Right kidney (tissue), 1 donor: ENCODE measurements around the gene POLE.

Source experiments
- DNase-seq: peaks from one replicate; pipeline ENCODE4 v3.0.0-alpha.2; 2016

POLE gene

DNA sequence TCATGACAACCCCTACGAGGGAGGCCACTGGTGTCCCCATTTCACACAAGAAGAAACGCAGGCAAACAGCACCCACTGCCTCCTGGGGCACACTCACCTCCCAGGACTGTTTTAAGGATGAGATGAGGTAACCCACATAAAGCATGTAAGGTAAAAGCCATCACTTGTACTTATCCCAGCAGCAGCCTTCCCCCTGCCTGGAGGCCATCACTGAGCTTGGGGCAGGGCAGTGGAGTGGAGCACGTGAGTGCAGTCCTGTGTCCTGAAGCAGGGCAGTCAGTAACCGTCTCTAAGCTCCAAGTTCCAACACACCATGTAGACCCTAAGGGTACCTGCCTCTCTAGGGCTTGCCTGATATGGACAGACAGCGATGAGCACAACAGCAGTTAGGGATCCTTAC is 1.7 kb downstream of the POLE start:
- DNase-seq, result no peak

DNA sequence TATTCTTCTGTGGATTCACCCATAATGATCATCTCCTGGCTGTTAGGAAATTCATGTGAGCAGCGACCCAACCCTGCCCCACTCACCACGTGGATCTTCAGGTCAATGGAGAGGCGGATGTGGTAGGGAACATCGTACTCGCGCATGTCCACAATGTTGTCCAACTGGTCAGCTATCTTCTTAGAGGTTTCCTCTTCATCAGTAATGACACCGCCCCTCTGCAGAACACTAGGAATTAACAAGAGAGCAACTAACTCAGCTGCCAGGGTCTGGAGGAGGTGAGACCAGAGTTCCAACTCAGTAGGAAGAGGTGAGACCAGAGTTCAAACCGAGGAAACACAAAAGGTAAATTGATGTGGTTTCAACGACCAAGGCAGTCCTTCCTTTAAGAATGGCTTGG is 9.7 kb downstream of the POLE start:
- DNase-seq, result no peak

DNA sequence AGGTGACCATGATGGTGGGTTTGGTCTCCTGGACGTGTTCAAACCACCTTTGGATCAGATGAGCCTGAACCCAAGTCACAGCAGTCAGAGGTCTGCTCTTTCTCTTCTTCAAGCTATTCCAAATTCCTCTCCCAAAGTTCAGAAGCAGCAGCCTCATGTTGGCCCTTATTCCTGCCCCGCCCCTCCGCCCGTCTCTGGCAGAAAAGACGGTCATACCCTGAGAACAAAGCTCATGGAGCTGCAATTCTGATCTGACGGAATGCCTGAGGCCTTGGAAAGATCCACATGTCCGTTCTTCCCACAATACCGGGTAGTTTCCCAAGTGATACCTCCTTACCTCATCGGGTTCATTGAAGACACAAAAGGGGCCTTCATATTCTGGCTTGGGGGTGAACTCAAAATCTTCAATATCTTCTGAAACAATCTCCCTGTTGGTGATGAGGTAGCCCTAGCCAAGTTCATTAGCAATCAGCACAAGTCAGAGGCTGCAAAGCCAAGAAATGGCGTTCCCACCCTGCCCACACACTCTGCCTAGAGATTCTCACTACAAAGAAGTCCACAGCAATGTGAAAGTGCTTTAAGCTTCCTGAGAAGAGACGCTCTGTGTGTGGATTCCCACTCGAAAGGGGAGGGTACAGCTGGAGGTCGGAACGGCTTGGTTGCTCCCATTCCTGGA is 11.2 kb downstream of the POLE start:
- DNase-seq, result no peak

DNA sequence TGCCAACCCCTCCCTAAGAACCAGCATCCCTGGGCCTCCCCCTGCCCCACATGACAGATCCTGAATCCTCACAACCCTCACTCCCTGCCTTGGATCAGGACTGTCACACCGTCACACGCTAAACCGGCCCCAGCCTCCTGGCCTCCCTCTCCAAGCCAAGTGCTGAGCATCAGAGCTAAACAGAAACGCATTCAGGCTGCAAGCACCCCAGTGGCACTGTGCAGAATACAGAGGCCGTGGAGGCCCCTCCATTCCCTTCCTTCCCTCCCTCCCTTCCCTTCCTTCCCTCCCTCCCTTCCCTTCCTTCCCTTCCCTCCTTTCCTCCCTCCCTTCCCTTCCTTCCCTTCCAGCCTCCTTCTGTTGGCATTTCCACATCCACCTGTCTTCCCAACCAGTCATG is 12.6 kb downstream of the POLE start:
- DNase-seq, result no peak

DNA sequence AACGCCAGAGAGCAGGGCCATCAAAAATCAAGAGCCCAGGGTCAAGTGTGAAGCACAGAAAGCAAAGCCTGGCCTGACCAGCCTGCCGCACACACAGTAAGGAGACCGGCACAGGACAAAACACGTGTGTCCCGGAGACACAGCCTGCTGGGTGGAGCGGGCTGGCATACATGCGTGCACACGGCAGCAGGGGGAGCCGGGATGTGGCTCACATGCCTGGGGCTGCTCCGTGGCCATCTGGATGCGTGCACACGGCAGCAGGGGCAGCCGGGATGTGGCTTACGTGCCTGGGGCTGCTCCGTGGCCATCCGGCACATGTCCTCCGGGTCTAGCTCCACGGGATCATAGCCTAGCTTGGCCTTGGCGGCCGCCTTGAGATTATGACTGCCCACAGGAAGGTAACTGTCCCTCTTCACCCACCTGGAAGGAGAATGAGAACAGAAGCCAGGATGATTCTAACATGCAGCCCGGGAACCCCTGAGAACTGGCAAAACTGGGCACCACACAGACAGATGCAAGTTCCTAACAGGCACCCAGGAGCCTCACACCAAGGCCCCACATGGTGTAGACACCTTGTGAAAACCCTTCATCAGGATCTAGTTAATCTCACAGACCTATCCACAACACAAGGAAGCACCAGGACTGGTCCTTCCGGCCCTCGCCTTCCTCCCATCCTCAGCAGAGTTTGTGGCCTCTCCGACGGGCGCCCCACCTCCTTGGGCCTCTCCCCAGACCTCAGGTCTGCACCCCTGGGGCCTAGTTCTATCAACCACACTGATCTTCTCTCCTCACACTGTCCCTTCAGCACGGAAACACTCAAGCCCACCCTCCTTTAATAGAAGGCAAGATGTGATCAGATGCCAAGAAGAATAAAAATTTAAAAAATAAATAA is 13.6 kb downstream of the POLE start:
- no peak for DNase-seq

DNA sequence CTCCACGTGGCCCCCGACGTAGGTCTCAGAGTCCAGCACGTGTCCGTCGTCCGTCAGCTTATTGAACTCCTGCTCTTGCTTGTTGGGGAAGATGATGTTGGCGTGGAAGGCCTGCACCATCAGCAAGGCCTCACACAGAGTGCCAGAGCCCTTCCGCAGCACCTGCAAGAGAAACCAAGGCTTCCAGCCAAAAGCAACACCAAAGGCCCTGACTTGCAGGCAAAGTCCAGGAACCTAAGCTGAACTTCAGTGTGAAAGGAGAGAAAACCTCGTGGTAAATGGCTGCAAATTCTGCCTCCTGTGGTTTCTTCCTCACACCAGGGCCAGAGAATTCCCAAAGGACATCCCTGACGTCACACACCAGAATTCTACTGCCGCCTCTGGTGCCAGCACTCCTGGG is 14.5 kb downstream of the POLE start:
- DNase-seq, result no peak

DNA sequence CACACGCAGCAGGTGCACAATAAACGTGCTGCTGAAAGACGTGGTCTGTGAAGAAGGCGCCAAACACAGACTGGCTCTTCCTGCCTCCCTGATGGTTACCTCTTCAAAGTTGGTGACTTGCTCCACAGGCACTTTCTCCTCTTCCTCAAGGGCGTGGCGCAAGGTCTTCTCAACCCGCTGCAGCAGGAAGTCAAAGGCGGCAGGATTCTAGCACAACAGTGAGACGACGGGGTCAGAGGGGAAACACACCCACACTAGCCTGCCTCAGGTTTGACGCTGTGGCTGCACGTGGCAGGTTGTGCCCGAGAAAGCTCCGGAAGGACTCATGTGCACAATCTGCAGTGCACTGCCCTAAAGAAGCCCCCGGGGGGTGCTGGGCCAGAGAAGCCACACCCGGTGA is 15.0 kb downstream of the POLE start:
- no peak for DNase-seq

DNA sequence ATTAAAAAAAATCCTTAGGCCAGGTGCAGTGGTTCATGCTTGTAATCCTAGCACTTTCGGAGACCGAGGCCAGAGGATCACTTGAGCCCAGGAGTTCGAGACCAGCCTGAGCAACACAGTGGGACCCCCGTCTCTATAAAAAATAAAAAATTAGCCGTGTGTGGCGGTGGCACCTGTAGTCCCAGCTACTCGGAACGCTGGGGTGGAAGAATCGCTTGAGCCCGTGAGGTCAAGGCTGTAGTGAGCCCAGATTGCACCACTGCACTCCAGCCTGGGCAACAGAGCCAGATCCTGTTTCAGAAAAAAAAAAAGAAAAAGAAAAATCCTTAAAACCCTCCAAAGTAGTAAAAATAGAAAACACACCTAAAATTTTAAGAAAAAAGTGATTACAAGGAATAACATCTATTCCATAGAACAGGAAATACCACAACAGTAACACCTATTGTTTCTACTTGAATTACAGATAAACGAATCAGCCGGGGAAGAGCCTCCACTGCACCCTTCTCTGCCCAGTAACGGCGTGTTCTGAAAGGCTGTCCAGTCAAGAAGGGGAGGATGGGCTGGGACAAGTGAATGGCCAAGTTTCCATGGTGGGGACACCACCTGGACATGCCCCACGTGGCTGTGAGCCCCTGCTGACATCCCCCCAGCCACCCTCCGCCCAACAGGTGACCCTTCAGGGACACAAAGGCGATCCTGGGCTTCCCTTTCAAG is 17.8 kb downstream of the POLE start:
- DNase-seq, result no peak

DNA sequence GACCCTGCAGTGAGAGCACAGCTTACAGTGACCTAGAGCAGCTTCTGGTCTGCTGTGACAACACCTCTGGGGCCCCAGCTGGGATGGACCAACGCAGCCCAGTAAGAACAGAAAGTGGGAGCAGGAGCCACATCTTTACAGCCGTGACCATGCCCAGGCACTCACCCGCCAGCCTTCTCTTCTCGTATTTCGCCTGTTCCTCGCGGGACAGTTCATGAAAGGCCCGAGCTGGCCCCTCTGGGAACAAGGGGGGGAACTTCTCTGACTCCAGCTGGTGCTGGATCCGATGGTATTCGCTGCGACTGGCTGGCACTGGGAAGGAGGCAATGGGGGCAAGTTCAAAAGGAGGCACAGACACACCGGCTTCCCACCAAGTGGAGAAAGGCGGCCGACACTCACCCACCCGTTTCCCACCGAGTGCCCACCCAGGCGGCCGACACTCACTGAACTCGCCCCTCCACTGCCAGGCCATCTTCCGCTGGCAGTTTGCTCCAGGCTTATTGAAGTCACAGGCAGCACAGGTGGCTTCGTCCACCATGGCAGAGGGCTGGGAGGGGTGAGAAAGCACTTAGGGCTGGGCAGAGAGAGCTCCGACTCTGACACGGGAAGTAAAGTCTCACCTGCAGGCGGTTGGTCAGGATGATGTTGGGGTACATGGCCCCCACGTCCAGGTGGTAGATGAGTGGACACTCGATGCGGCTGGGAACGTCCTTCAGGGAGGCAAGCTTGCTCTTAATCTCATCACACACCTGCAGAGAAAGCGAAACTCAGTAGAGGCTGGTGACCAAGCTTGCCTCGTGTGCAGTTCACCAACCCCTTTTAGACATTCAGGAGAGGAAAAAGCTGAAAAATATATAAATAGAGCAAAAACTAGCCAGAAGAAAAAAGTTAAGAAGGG is 18.7 kb downstream of the POLE start:
- DNase-seq, result no peak

DNA sequence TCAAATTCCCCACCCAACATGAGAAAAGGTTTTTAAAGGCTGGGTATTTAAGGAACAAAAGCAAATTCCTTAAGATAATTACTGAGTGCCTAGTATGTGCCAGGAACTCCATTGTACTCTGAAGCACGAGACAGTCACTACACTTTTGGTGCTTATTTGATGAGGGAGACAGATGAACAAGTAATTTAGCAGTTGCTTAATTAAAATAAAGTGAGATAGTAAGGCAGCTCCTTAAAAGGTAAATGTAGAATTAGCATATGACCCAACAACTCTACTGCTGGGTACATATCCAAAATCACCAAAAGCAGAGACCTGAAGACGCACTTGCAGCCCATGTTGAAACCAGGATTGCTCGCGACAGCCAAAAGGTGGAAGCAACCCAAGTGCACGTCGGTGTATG is 21.3 kb downstream of the POLE start:
- no peak for DNase-seq

DNA sequence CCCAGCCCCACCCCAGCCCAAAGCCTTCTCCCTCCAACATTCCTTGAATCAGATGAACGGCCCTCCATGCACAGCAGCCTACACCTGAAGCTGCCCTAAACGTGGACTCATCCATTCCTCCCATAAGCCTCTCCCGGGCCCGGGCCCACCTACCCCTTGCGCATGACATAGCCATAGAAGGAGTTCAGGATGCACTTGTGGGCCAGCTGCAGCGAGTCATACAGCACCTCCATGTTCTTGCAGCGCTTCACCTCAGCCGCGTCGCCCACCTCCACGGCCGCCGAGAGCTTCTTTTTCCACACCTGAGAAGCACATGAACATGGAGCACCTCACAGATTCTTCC is 22.0 kb downstream of the POLE start:
- DNase-seq, result no peak

DNA sequence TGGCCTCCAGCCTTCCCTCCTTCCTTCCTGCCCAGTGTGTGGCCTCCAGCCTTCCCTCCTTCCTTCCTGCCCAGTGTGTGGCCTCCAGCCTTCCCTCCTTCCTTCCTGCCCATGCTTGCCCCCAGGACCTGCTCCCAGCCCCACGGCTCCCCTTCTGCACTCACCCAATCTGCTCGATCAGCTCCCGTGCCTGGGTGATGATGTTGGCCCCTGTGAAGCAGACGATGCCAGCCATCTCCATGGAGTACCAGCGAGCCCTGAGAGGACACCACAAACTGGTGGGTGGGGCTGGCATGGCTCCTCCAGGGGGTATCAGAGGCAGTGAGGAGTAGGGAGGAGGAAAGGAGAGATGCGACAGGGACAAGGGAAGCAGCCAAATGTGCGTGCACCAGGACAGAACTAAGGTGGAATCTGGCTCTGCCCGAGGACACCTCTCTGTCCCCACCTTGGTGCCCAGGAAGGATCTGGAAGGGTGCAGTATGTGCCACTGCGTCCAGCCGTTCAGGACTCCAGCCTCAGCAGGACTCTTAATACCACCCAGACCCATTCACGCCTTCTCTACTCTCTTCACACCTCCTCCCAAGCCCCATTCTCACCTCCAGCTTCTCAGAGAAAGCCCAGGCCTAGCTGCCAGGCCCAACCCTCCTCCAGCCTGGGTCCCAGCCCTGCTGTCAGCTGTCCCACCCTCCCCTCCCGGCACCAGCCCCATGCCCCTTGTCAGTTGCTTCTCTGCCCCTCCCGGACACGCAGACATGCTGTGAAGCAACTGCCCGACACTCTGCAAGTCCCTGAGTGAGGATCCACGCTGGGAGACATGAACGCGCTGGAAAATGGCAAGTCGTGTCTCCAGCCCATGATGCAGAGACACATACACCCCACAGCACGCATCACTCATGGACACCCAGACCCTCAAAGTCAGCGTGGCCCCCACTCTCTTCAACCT is 22.7 kb downstream of the POLE start:
- no peak for DNase-seq

DNA sequence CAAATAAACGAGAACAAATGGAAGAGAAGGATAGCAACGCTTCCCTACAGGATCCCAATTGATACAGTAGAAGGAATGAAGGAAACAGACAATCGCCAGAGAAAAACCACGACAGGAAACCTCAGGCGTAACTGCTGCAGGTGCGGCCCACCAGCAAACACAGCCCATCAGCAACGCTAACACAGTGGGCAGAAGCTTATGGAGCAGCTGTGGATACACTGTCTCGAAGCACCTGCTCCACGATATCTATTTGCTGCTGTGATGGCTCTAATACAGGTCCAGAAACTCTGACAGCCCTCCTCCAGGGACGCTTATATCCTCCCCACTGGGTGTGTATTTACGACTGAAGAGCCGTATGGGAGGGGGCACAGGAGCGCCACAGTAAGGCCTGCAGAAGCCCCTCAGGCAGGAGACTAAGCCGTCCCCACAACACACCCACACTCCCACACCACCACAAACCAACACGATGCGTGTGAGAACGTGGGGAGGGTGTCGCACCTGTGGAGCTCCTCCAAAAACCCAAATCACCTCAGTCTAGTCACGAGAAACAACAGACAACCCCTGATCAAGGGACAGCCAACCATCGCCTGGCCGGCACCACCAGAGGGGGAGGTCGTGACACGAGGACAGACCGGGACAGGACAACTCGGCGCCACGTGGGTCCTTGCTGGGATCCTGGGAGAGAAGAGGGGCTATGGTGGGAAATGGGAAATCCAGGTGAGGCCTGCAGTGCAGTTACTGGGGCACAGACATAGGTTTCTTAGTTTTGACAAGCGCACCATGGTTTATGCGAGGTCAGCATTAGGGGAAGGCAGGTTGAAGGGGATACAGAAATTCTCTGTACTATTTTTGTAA is 24.0 kb downstream of the POLE start:
- no peak for DNase-seq

DNA sequence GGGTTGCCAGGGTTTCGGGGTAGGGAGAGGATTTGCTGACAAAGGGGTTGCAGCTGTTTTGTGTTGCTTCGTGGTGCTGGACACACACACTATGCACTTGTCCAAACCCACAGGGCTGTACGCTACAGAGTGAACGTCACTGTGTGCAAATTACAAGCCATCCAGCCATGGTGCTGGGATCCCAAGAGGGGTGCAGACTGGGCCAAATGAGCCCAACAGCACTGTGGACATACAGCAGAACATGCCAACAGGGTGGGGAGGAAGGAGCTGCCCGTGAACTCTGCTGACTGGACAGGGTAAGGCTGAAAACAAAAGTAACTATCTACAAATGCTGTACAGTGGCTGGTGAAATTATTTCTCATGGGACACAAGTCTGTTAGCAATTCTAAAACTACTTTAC is 25.2 kb downstream of the POLE start:
- no peak for DNase-seq

DNA sequence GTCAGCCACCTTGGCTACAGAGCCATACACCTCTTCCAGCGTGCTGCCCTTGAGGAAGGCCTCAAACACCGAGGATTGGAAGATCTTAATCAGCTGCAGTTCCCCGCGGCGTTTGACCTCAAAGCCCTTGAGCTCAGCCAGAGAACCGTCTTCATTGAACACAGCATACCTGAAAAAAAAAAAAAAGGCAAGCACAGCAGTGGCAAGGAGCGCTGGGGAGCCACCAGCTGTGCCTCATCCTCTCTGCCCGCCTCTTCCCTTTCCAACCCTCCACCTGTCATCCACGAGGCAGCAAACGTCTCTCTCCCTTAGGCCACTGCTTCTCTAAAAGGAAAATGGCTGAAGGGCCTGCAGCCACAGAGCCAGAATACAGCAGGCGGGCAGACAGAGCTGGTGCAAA is 26.1 kb downstream of the POLE start:
- no peak for DNase-seq

DNA sequence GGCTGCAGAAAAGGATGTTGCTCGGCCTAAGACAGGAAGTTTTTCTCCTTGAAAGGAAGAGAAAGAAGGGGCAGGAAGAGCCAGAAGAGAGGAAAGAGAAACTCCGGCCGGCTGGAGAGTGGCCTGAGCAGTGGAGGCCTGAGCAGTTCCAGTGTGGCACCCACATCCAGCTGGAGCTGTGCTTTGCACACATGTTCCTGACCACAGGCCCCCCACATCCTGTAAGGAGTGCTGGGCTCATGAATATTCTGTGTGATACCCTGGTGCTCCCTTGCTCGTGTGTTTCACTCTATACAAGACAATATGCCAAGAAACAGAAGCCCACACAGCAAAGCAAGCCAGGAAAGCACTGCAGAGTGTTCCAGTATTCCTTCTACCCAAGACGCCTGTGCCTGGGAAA is 27.1 kb downstream of the POLE start:
- DNase-seq, result no peak

DNA sequence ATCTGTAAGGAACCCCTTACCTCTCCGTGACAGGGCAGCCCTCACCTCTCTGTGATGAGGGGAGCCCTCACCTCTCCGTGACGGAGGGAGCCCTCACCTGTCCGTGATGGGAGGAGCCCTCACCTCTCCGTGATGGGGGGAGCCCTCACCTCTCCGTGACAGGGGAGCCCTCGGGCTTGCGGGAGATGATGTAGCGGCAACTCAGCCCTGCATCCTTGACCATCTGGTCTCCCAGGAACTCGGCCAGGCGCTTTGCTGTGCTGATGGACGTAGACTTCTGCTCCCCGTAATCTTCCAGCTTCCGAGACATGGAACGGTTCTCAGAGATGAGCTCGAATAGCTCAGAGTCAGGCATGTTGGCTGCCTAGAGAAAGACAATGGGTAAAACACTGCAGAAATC is 28.0 kb downstream of the POLE start:
- DNase-seq, result no peak

DNA sequence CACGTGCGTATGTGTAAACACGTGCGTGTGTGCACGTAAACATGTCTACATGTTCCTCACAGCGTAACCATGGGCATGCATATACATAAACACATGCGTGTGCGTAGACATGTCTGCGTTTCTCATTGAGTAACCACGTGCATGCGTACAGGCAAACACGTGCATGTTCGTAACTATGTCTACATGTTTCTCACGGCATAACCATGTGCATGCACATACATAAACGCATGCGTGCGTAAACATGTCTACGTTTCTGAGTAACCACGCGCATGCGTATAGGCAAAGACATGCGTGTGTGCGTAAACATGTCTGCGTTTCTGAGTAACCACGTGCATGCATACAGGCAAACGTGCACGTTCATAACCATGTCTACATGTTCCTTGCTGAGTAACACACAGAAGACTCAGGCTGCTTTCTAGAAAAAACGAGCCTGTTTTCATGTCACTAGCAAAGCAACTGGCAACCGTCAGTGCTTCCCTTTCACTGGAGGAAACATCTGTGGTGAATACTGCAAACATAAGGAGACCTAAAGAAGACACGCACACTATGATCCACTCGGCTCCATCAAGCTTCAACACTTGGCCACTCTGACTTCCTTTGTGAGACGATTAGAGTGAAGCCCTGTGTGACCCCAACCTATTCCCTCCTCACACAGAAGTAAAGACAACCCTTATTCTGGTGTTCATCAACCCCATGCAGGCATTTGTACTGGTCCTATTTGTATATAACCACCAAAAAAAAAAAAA is 28.8 kb downstream of the POLE start:
- no peak for DNase-seq

DNA sequence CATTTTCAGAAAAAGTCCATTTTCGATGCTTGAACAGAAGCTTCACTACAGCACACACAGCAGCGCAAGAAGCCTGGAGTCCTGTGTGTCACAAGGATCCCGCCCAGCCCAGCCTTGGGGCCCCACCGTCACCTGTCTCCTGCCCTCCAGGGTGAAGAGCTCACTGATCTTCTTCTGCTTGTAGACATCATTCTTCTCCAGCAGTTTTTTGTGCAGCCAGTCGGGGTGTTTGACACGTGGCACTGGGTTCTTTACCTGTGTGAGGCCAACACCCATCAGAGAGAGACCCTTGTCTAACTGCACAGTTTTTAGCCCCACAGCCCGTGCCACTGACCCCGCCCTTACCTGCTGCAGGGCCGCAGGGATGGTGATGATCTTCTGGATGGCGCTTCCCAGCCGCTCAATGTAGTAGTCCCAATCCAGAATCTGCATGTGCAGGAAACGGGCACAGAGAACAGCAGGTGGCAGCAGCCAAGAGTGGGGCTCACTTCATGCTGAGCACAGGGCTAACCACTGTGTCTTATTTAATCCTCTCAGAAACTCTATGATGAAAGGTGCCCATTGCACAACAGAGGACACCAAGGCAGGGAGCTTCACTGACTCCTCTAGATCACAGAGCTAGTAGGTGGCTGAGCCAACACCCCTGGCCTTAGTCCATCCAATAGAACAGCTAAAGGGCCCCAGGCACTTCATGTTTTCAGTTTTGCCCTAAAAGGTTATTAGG is 30.0 kb downstream of the POLE start:
- DNase-seq, result no peak
